HG03159 (cell line): ENCODE measurements around the gene FRMD6.

Source experiments
- ATAC-seq: cut with Tn5 transposase; IDR thresholded peaks from one replicate; pipeline ENCODE4 v1.9.1; 2021; ENCODE audit warnings: mild to moderate bottlenecking, moderate library complexity; ENCODE audit not compliant: unreplicated experiment

The FRMD6 gene

DNA sequence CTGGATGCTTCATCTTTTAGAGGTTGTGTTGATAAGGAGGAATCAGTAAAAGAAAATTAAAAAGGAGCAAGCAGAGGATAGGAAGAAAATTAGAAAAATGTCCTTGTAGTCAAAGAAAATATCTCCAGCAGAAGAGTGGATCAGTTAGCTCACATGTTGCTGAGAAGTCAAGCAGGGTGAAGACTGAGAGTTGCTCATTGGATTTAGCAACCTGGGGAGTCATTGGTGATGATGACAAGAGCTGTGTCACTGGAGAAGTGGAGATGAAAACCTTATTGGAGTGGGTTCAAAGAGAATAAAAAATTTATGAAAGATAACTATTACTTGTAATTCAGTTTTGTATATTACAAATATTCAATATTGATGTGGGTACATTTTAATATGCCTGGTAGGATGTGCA lies 9.8 kb downstream of the FRMD6 start:
- ATAC-seq = no peak

GRCh38 chr14:51663783-51664326 lies 12.1 kb downstream of the FRMD6 start:
- no peak for ATAC-seq

GRCh38 chr14:51666070-51666469 lies 14.4 kb downstream of the FRMD6 start:
- ATAC-seq = no peak

- no peak for ATAC-seq
Observed at GRCh38 chr14:51666826-51667225, 15.1 kb downstream of the FRMD6 start.

DNA sequence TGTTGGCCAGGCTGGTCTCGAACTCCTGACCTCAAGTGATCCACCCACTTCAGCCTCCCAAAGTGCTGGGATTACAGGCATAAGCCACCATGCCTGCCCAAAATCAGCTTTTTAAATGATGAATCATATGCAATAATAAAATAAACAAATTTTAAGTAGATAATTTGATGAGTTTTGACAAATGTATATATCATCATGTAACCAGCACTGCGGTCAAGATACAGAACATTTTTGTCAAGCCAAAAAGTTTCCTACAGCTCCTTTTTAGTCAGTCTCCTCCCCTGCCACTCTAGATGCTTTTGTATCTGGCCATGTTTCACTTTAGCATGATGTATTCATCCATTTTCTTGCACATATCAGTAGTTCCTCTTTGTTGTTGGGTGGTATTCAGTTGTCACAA lies 17.2 kb downstream of the FRMD6 start:
- ATAC-seq = no peak

DNA sequence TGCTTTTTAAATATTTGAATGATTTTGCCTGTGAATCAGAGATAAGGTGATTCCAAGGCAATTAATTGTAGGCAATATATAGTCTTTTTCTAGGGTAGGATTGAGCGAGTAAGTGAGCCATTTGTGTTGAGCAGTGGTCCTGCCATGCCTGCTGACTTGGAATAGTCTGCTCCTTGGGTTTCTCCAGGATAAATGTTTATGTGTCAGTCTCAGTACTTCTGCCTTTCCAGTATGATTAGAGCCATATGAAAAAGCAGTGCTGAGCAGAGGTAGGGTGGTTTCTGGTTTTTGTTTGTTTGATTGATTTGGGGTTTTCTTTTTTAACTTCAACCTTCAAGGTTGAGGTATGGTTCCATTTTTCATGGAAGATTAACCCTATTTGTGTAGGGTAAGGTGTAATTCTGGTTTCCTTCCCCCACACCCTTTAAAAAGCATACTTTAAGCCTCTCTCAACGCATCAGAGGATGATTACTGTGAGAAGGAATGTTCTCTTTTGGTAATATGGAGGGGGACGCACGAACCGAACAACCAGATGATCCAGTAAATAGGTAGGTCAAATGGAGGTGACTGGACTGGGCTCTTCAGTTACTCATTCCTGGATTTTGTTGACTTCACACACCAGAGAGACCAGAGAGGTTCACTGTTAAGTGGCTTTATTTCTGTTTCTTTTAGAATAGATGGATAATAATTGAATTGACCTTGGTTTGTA lies 22.7 kb downstream of the FRMD6 start:
- ATAC-seq = no peak

- no peak for ATAC-seq
Observed at GRCh38 chr14:51676549-51676948, 24.8 kb downstream of the FRMD6 start.

GRCh38 chr14:51677266-51677665 lies 25.6 kb downstream of the FRMD6 start:
- ATAC-seq = no peak

- ATAC-seq = no peak
Observed at GRCh38 chr14:51677738-51678137, 26.0 kb downstream of the FRMD6 start.

GRCh38 chr14:51680031-51680430 lies 28.3 kb downstream of the FRMD6 start:
- ATAC-seq = no peak

- ATAC-seq = no peak
Observed at GRCh38 chr14:51681411-51681810, 29.7 kb downstream of the FRMD6 start.

- ATAC-seq = no peak
Observed at GRCh38 chr14:51682411-51682810, 30.7 kb downstream of the FRMD6 start.

DNA sequence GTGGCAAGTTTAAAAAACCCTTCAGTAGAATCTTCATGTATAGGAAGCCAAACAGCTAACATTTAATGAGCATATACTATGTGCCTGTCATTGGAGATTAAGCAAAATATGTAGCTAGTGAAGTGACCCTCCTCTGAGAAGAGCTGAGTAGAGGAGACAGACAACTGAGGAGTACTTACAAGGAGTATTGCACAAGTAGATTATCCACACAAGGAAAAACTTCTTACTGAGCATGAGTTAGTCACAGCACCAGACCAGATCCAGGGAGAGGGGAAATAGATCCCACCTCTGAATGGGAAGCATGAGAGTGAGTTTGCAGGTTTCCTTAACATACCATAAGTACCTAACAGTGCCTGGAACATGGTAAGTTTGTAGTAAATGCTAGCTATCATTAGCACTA lies 33.0 kb downstream of the FRMD6 start:
- no peak for ATAC-seq

DNA sequence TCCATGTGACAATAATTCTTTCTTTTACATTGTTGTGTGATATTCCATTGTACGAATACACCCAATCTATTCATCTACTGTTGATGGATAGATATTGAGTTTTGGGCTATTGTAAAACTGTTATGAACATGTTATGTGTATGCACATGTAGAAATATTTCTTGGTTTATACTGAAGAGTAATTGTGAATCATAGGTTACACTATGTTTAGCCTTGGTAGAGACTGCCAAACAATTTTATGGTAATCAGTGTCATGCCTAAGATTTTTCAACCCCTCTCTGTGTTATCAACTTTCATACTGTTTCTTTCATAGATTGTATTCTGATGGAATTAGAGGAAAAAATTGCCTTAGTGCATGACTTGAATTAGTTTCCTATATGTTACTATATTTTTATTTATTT lies 39.5 kb downstream of the FRMD6 start:
- ATAC-seq = no peak

- no peak for ATAC-seq
Observed at GRCh38 chr14:51692646-51693045, 40.9 kb downstream of the FRMD6 start.

- ATAC-seq = no peak
Observed at GRCh38 chr14:51697848-51698247, 46.1 kb downstream of the FRMD6 start.

GRCh38 chr14:51701951-51702350 lies 50.2 kb downstream of the FRMD6 start:
- ATAC-seq = no peak

DNA sequence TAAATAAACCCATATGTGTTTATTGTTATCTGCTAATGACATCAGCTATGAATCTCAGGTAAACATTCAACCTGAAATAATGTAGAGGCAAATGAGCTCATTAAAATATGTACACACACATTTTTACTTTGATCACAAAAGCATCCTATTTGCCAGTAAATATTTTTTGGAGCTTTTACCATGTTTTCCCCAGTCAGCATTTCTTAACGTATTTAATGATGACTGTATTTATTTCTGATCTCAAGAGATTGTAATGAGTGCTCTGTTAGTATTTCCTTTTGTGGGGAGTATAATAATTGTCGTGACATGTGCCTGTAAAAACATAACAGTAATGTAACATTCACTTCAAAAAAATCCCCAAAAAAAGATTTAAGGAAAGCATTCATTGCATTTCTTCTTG lies 52.1 kb downstream of the FRMD6 start:
- no peak for ATAC-seq

DNA sequence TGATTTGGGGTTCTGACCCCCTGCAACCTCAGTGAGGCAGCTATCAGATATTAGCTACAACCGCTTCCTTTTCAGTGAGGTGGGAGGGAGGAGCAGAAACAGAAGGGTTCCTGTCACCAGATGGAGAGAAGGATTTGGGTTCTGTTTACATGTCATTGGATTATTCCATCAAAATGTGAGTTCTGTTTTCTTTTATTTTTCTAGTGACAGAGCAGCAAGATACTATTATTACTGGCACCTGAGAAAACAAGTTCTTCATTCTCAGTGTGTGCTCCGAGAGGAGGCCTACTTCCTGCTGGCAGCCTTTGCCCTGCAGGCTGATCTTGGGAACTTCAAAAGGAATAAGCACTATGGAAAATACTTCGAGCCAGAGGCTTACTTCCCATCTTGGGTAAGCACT lies 52.8 kb downstream of the FRMD6 start:
- no peak for ATAC-seq

GRCh38 chr14:51707327-51707726 lies 55.6 kb downstream of the FRMD6 start:
- no peak for ATAC-seq

DNA sequence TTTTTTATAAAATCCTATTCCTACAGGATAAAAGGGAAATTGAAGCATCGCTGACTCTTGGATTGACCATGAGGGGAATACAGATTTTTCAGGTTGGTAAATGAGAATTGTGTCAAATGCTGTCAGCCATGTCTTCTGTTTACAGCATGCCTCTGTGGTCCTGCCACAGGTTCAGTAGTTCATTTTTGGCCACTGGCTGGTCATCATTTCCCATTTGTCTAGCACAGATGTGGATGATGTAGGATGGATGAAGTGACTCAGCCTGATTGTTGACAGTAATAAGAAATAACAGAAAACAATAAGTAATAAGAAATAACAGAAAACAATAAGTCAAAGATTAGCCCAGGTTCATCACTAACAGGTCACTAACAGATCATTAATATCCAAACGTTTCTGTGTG lies 59.8 kb downstream of the FRMD6 start:
- no peak for ATAC-seq

DNA sequence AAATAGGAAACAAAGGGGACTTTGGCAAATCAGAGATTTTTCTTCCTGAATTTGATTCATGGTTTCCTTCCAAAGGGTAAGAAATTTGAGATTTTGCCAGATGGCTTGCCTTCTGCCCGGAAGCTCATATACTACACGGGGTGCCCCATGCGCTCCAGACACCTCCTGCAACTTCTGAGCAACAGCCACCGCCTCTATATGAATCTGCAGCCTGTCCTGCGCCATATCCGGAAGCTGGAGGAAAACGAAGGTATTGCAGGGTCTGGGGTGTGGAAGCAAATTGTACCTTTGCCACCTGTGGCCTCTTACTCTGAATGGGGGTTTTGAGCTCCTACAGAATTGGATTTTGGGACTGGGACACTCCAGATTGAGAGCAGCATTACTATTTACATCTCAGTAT lies 63.5 kb downstream of the FRMD6 start:
- no peak for ATAC-seq

DNA sequence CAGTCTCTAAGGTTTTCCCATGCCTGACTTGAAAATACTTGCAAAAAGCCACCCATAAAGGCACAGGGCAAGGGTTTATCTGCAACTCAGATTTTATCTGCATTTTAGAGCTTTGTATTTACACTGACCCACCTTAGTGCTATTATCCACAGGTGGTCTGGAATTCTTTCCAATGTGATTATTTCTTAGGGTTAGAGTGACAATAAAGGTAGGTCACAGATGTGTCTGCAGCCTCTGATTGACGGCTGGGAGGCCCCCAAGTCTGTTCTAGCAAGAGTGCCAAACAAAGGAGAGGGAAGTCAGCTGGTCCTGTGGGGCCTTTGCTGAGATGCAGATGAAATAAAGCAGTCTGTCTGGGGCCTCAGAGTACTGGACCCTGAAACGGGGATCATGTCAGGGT lies 64.0 kb downstream of the FRMD6 start:
- ATAC-seq = no peak
